Stimulated activated CD4-positive, alpha-beta T cell treated with anti-CD3 and anti-CD28 coated beads, TNF-alpha, amount 100 ng/mL, for 24 hours (primary cell): ENCODE measurements around the gene NAGLU.

Experiments used
- DNase-seq, 3 experiments: peaks; one replicate each; pipeline ENCODE4 v3.0.0-alpha.2; 2020; ENCODE audit warnings: low read depth in 3 of 3

Gene NAGLU

DNA sequence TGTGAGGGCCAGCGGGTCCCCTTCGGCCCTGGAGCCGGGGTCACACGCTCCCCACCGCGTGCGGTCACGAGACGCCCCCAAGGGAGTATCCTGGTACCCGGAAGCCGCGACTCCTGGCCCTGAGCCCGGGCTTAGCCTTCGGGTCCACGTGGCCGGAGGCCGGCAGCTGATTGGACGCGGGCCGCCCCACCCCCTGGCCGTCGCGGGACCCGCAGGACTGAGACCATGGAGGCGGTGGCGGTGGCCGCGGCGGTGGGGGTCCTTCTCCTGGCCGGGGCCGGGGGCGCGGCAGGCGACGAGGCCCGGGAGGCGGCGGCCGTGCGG is at the start of gene NAGLU:
Gene NAGLU, plus strand, starts transcription at position 194 of the 324 bp plus-strand sequence. Its CDS starts 32 bp downstream, at position 226.
- peak; percentile 71 to 90 (median 72) for DNase-seq

DNA sequence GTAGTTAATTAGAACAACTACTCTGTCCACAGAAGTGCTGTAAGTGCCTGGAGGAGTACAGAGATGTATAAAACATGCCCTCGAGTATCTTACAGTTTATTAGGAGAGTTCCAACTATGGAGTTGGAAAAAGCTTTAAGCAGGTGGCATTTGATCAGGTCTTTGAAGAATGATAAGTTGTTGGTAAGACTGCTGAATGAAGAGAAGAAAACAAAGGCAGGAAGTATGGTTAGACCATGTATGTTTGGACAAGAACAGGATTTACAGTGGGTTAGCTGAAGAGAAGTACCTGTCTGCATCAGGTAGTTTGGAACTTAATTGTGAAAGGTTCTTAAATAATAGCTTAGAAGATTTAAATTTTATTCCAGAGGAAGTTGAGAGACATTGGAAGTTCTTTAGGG is 48.0 kb upstream of the NAGLU start:
- no peak for DNase-seq

DNA sequence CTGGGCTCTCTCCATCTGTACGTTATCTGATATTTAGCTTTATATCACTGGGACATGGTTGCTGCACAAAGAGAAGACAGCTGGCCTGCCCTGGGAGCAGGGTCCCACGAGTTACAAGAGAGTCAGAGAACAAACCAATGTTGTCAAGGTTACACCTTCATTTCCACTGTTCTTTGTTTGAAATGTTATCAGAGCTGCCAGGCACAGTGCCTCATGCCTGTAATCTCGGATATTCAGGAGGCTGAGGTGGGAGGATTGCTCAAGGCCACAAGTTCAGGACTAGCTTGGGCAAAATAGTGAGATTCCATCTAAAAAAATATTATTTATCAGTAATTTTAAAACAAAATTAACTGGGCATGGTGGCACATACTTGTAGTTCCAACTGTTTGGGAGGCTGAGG is 42.7 kb upstream of the NAGLU start:
- no peak for DNase-seq

- no peak for DNase-seq
Observed at GRCh38 chr17:42494673-42495072, 41.4 kb upstream of the NAGLU start.

DNA sequence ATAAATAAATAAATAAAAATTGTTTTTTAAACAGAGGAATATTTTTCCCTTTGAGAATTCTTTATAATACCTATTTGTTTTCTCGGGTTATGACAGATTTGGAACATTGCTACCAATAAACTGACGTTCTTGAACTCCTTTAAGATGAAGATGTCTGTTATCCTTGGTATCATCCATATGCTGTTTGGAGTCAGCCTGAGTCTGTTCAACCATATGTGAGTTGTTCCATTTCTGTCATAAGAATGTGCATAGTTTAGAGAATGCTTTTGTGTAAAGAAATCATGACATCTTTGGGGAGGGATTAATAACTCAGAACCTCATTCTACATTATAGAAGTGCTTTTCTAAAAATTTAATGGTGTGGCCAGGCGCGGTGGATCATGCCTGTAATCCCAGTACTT is 37.2 kb upstream of the NAGLU start:
- no peak for DNase-seq

DNA sequence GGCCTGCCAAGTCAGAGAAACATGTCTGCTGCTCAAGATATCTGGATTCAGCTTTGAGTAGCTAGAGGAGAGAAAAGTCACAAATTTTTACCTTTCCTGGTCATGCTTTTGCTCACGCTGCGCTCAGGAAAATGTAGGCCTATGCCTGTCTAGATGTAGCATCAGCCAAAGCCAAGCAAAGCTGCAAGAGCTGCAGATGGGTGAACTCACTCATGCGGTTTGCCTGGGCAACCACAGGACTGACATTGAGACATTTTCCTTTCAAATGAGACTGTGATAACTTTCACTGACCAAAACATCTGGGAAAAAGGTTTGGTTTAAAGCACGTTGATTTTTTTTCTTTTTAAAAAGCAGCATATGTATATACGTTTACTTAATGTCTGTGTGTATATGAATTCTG is 34.0 kb upstream of the NAGLU start:
- no peak for DNase-seq

GRCh38 chr17:42502926-42503325 is 33.1 kb upstream of the NAGLU start:
- no peak for DNase-seq

- DNase-seq = no peak
Observed at GRCh38 chr17:42507671-42508070, 28.4 kb upstream of the NAGLU start.

DNA sequence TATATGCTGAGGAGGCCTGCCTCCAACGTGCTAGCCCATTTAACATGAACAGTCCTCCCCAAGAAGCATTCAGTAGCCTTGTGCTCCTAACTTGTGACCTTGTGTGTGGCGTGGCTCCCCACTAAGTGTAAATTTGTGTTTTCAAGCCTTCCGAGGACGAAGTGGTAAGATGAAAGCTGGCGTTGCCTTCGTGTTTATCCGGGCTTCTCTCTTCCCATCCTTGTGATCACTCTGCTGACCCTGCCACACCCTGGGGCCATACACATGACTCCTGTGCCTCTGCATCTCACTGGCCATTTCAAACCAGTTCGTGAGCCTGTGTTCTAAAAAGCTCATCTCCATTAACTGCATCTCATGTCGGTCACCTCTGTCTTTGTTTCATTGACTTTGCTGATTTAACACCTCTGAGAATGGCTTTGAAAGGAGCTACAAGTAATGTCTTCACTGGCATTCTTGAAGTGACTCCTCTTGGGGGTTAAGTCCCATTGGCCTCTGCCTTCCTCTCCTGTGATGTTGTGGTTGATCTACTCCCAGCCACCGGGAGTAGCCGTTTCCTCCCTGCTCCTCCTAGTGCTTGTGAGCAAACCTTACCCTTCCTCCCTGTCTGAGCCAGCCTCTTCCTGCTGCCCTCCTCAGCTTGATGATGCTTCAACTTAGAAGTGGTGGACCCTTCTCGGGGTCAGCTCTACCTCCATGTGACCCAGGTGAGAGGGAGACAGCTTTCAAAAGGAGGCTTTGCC is 27.4 kb upstream of the NAGLU start:
- no peak for DNase-seq

DNA sequence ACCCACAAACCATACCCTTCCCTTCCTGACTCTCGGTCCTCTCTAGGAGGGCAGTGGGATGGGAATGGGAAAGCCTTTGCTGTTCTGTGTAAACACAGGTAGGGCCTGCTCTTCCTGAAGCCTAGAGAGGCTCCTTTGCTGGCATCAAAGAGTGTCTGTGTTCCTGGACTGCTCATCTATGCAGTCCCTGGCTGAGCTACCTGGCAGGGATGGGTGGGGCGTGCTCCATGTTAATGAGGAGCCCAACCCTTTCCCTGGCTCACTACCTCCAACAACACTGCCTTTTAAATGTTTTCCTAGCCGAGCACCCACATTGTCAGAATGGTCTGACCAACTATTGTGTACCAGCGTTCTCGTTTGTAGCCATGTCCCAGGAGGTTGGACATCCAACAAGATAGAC is 26.6 kb upstream of the NAGLU start:
- no peak for DNase-seq

GRCh38 chr17:42509841-42510240 is 26.2 kb upstream of the NAGLU start:
- DNase-seq = no peak

DNA sequence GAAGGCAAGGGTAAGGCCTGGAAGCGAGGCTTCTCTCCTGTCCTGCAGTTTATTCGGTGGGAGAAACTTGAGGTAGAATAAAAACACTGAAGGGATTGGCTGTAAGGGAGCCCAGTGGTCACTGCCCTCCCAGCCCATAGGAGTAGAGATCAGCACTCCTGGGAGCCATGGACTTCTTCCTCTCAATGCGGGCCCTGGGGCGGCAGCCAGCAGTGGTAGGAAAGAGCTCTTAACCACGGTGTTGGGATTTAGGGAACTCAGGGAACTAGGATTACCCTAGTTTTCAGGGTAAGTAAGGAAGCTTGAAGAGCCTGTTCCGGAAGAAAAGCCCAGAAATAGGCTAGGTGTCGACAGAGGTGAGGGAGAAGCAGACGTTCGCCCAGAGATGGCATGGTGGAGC is 23.8 kb upstream of the NAGLU start:
- no peak for DNase-seq

- no peak for DNase-seq
Observed at GRCh38 chr17:42512733-42513251, 23.2 kb upstream of the NAGLU start.

DNA sequence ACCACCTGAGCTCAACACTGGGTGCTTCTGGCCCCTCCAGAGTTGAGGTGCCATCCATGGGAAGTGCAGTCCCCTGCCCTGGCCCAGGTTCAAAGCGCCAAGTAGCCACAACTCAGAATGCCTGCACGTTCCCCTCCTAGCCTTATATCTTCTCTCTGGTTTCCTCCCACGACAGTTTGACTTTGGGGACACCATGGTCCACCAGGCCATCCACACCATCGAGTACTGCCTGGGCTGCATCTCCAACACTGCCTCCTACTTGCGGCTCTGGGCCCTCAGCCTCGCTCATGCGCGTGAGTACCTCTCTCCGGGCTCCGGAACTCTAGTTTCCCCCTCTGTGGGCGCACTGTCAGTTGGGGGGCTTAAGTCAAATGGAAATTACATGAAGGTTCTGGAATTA is 22.4 kb upstream of the NAGLU start:
- no peak for DNase-seq

DNA sequence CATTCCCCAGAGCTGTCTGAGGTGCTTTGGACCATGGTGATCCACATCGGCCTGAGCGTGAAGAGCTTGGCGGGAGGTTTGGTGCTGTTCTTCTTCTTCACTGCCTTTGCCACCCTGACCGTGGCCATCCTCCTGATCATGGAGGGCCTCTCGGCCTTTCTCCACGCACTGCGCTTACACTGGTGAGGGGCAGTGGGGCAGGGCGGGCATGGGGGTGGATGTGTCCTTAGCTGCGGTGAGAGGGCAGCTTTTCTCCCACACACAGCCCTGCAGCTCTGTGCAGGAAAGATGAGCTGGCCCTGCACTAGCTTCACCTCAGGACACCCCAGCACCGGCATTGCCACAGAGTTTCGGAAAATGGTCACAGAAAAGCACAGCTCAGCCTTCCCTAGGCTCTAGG is 21.8 kb upstream of the NAGLU start:
- no peak for DNase-seq

GRCh38 chr17:42514867-42515266 is 21.2 kb upstream of the NAGLU start:
- DNase-seq = no peak

DNA sequence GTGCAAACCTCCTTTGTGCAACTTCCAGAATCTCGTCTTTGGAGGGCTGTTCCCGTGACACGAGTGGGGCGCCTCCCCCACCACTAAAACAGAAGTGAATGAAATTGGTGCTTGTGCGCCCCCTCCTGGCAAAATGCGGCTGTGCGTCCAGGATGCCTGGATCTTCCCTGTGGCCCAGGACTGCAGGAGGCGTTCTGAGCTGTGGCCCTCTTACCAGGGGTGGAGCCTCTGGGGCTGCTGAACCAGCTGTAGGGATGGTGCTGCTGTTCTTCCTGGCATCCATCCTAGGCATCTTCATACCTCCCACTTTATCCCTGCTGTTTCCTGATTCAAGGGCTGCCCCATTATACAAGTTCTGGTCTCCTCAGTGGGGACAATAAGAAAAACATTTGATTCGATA is 18.5 kb upstream of the NAGLU start:
- peak; percentile 57 to 78 (median 70) for DNase-seq

GRCh38 chr17:42518046-42518754 is 17.8 kb upstream of the NAGLU start:
- DNase-seq = no peak

DNA sequence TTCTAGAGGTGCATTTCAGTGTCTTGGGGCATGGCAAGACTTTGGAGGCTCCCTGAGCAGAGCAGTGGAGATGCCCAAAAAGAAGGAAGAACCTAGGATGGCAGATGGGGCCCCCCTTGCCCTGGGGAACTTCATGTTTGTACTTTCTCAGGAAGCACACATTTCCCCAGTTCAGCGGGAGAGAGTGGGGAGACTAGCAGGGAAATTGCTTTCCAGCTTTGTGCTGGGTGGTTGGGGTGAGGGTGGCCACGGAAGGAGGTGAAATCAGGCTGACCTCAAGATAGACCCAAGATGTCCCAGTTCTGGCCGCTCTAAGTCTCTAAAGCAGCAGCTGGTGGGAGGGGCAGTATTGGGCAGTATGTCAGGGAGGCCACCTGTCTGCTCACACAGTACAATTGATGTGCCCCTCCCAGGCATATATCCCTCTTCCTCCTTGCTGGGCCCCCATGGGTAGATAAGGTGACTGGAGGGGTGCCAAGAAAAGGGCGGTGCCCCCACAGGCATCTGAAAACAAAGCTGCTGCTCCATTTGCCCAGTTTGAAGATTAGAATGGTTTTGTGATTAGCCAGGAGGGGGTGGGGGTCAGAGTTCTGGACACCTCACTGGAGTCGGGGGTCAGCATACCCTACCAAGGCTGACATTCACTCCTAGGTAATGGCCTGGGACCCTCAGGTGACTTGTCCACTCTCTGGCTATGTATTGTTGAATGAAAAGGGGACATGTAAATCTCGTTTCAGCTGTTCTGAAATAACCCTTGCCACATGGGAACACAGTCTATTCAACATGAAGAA is 17.1 kb upstream of the NAGLU start:
- no peak for DNase-seq

- no peak for DNase-seq
Observed at GRCh38 chr17:42519546-42520491, 16.2 kb upstream of the NAGLU start.

- no peak for DNase-seq
Observed at GRCh38 chr17:42520540-42520951, 15.5 kb upstream of the NAGLU start.
